ENCODE measurements around the gene UBE2D4. TPM values are rescaled to one million over a fixed set of nuclear protein-coding genes. Genes with fewer than 3 reads are reported as not detected.
"Not testable (repeated sequence)": the region's sequence is repeated elsewhere in the genome, so short reads cannot be mapped to it uniquely, and the experiment has no call there.

Gene UBE2D4
- polyA plus RNA-seq, 4 donors = 19.7 to 22.8 (median 21.2) TPM

GRCh38 chr7:43960933-43961332 is 34.7 kb downstream of the UBE2D4 start:
- DNase-seq (ENCODE audit: low read depth in 4 of 4, low spot score in 2 of 4) = no peak

DNA sequence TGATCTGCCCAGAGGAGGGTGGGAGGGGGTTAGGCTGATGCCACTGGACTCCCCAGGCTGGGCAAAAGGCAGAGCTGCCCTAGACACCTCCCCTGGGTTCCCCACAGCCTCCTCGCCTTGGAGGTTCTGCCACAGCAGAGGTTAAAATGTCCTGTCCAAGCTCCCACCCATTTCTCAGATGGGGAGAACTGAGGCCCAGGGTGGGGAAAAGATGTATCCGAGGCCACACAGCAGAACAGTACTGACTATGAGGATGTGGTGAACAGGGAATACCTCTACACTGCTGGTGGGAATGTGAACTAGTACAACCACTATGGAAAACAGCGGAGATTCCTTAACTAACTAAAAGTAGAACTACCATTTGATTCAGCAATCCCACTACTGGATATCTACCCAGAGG is 40.2 kb downstream of the UBE2D4 start:
- not testable (repeated sequence) for DNase-seq (ENCODE audit: low read depth in 4 of 4, low spot score in 2 of 4)

DNA sequence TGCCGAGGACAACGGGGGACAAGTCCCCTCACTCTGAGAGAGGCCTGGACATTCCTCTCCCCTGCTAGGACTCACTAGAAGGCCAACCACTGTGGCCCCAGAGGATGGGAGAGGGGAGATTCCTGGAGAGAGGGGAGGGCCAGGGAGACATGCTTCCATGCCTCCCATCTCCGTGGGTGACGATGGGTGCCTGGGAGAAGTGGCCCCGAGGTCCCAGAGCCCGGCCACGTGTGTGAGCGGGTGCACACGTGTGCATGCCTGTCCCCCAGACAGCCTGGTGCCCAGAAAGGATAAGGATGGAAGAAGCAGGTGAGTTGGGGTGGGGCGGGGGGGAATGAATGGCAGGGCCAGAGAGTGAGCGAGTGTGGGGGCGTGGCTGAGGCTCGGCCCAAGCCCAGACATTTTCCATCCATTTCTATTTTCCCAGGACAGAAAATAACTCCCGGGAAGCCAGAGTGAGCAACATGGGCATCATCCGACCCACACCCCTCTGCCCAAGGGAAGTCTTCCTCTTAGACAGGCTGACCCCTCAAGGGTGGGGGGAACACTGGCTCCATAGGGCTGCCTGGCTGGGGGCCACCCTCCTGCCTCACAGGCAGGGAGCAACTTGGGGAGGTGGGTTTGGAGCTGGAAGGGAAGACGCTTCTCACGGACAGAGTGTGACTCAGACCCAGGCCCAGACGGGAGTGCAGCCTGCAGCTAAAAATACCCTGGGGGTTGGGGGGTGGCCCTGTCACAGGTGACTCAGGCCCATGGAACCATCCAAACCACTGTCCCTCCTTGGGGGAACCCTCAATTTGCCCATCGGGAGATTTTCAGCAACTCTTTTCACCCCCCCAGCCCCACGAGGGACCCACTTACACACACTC is 42.2 kb downstream of the UBE2D4 start:
- DNase-seq (ENCODE audit: low read depth in 4 of 4, low spot score in 2 of 4) = not testable (repeated sequence)

DNA sequence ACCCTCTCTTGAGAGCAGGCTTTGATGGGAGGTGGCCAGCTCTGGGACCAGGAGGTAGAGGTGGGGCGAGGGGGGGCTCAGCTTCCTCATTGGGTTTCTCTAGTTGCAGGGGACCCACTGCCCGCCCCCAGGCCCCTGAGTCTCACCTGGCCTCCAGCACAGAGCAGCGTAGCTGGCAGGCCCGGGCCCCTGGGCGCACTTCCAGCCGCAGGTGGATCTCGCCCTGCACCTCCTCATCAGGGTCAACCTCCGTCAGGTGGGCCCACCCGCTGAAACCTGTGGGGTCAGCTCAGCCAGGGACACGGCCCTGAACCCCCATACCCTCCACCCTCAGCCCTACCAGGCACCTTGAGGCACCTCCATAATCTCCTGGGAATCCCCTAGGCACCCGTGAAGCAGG is 43.4 kb downstream of the UBE2D4 start:
- not testable (repeated sequence) for DNase-seq (ENCODE audit: low read depth in 4 of 4, low spot score in 2 of 4)

DNA sequence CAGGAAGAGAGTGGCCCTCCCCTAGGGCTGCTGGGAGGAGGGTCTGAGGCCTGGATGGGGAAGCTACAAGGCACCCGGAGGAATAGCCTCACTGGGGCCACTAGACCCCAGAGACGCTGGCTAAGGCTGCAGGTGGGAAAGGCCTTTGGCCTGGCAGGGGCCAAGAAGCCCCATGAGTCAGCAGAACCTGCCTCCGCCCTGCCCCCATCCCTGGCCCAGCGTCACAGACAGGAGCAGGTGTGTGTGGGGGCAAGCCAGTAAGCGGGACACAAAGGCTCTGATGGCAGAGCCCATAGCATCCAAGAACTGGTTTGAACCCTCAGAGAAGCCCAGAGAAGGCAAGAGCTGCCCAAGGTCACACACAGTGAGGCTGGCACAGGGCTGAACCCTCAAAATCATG is 44.5 kb downstream of the UBE2D4 start:
- not testable (repeated sequence) for DNase-seq (ENCODE audit: low read depth in 4 of 4, low spot score in 2 of 4)

- not testable (repeated sequence) for DNase-seq (ENCODE audit: low read depth in 4 of 4, low spot score in 2 of 4)
These were observed 47.9 kb downstream of the UBE2D4 start for GRCh38 chr7:43974033-43974573.

DNA sequence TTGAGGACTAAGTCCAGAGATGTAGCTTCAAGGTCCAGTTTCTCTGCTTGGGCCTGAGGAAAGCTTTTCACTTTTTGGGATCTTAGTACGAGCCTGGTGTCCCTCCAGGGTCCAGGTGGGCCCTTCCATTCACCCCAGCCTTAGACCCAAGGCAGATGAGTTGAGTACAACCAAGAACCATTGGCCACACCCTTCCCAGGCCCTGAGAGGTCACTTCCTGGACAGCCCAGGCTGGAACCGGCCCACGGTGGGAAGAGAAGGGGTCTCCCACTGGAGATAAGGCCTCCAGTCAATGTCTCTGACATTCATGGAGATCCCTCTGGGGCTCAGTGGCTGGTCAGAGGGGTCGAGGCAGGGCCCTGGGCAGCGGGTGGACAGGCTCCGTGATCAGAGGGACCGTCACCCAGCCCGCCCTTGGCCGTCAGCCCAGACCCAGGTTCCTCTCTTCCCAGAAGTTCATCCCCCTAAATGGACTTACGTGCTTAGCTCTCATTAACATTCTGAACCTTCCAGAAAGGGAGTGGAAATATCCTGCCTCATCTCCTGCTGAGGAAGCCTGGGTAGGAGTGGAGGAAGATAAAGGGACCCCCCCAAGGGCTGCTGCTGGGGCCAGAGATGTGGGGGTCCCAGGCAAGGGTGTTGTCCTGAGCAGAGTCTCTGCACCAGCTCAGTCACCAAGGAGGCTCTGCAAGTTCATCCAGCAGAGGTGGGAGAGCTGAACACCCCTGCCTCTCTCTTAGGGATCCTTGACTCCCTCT is 48.7 kb downstream of the UBE2D4 start:
- not testable (repeated sequence) for DNase-seq (ENCODE audit: low read depth in 4 of 4, low spot score in 2 of 4)

GRCh38 chr7:43977525-43977924 is 51.3 kb downstream of the UBE2D4 start:
- no peak for DNase-seq (ENCODE audit: low read depth in 4 of 4, low spot score in 2 of 4)

DNA sequence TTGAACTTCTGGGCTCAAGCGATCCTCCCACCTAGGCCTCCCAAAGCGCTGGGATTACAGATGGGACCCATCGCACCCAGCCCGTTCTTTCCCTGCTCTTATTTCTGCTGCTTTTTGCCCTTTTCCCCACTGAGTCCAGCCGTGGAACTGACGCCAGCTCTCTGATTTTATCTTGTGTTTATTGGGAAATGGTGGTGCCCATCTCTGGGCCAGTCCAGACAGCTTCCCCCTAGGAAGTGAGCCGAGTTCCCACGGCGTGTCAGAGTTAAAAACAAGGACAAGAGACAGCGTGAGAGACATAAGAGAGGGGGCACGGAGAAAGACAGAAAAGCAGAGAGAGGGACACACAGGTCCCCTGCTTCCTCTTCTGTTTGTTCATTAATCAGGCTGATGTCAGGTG is 51.9 kb downstream of the UBE2D4 start:
- DNase-seq (ENCODE audit: low read depth in 4 of 4, low spot score in 2 of 4) = not testable (repeated sequence)

DNA sequence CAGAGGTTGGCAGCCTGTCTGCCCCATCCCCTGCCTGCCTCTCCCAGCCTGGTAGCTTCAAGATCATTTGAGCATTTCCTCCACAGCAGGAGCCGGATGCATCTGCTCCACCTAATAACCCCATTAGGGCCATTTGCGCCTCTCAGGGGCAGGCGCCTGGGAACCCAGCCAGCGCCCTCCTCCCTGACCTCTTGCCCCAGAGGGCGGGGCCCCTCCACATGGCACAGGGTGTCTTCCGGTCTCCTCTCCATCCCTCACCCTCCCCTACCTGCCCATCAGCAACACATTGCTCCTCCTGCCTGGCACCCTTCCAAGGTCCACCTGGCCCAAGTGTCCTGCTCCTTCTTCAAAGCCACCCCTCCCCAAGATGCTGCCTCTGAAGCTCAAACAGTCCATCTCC is 56.6 kb downstream of the UBE2D4 start:
- DNase-seq (ENCODE audit: low read depth in 4 of 4, low spot score in 2 of 4) = not testable (repeated sequence)

DNA sequence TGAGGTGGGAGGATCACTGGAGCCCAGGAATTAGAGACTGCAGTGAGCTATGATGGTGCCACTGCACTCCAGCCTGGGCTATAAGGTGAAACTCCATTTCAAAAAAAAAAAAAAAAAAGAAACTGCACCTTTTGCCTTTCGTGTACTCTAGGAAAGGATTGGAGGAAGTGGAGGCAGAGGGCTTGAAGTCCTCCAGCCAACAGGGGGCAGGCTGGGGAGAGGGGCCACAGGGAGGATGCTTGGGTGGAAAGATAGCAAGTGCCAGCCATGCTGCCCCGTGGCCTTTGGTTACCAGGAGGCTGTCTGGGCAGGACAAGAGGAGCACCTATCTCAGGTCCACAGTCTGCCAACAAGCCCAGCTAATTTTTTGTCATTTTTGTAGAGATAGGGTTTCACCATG is 57.5 kb downstream of the UBE2D4 start:
- not testable (repeated sequence) for DNase-seq (ENCODE audit: low read depth in 4 of 4, low spot score in 2 of 4)

GRCh38 chr7:43985904-43986864 is 59.9 kb downstream of the UBE2D4 start:
- DNase-seq (ENCODE audit: low read depth in 4 of 4, low spot score in 2 of 4) = peak in 2 of 4 donors; percentile 7 to 10

DNA sequence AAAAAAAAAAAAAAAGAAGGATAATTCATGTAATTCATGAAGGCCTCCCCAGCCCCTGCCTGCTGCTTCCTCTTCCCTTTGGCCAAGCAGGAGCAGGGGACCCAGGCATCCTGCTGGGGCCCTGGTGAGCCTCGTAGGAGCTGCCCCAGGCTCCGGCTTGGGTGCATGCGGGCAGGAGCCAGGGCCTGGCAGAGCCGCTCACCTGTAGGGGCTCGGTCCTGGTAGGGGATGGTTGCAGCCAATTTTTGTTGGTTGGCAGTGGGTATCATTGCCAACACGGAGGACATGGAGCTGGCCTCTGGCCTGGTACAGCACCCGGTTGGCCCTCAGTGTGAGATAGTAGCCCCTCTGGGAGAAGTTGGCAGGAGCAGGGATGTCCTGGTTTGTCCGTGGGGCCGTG is 61.2 kb downstream of the UBE2D4 start:
- DNase-seq (ENCODE audit: low read depth in 4 of 4, low spot score in 2 of 4) = not testable (repeated sequence)

DNA sequence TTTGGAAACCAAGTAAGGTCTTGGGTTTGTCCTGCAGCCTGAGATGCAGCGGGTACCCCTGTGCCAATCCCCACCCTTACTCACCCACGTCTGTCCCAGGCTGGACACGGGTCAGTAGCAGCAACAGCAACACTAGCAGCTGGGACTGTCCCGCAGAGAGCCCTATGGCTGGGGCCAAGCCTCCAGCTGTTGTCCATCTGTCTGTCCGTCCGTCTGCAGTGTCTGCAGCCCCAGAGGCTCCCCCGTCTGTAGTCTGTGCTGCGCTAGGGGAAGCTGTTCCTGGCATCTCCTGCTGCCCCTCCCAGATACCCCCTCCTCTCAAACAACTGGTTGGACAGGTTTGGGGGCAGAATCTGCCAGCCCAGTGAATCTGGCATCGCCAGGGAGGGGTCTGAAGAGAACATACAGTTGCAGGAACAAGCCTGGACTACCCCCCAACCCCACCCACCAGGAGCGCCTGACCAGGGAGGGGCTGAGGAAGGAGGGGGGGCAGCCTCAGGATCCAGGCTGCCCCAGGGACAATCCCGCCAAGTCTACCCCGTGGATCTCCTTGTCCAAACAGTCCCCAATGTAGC is 63.9 kb downstream of the UBE2D4 start:
- DNase-seq (ENCODE audit: low read depth in 4 of 4, low spot score in 2 of 4) = not testable (repeated sequence)

DNA sequence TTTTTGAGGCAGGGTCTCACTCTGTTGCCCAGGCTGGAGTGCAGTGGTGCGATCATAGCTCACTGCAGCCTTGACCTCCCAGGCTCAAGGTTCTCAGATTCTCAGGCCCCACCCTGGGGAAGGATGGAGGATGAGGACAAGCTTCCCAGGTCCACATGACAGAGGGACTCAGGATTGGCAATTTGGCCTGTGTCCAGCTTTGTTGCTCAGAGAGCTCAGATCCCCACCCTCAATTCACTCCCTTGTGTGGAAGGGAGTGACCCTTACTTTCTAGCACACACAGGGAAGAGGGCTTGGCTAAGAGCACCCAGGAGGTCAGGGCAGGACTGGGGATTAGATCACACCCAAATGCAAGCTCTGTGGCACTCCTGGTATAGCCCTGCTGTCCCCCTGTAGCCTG is 64.6 kb downstream of the UBE2D4 start:
- DNase-seq (ENCODE audit: low read depth in 4 of 4, low spot score in 2 of 4) = not testable (repeated sequence)

DNA sequence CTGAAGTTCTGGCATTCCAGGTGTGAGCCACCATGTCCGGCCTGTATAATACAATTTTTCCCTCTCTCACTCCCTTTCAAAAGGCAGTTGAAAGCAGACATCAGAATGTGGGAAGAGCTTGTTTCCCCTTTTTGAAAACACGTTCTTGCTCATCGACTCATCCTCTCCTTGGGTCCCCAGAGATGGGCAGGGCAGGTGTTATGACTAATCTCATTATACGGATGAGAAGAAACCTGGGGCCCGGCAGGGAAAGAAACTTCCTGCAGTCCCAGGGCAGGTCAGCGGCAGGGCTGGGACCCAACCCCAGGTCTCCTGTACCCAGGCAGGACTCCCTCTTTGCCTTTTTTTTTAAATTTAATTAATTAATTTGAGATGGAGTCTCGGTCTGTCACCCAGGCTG is 66.7 kb downstream of the UBE2D4 start:
- not testable (repeated sequence) for DNase-seq (ENCODE audit: low read depth in 4 of 4, low spot score in 2 of 4)

- not testable (repeated sequence) for DNase-seq (ENCODE audit: low read depth in 4 of 4, low spot score in 2 of 4)
These were observed 68.4 kb downstream of the UBE2D4 start for GRCh38 chr7:43994681-43995080.

GRCh38 chr7:43997532-43997931 is 71.3 kb downstream of the UBE2D4 start, which contains the start of gene SPDYE1:
SPDYE1 (plus strand) TSS chr7:43997897; CDS start chr7:43999950, 2,053 bp downstream.
- not testable (repeated sequence) for DNase-seq (ENCODE audit: low read depth in 4 of 4, low spot score in 2 of 4)
